Measurements from ENCODE around the gene GALNT14.

GALNT14 gene

DNA sequence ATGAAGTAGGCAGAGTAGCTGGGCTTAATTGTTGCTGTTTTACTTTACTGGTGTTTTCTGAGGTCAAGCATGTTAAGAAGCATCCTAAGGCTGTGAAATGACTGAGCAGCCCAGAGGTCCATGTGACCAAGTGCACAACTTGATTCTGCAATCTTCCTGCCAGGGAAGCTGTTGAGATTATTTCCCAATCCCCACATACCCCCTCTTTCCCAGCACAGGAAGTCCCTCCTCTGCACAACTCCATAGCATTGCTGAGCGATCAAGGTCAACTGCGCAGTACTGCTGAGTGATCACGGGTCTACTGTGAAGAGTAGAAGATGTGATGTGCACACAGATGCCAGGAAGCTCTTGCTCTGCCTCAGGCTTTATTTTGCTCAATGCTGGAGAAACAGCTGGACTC lies 105.8 kb downstream of the GALNT14 start:
- H3K27ac ChIP-seq = no peak overlapping the region
- H3K4me3 ChIP-seq (ENCODE audit: low read depth, low read length) = no peak overlapping the region

DNA sequence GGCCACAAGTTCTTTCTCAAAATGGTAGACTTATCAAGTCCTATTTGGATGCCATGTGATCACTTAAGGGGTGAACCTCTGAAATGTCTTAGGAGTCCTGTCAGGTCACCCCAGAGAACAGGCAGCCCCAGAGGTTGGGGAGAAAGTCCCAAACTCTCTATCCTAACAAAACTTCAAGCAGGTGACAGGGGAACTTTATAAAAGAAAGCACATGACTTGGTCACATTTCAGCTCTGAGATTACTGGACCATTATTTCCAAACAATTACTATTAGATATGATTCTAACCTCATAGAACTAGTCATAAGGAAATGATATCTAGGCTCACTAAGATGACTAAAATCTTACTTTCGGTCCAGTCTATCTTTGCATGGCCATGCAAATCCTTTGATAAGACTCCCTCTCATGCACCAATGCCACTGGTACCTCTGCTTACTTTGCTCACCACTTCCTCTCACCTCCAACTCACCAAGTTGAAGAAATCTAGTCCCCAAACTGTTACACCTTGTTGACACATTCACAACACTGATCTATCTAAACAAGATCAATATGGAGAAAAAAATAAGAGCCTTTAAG lies 107.0 kb downstream of the GALNT14 start:
- no peaks in the 10 kb centered on the region for H3K79me2 ChIP-seq
- TF ChIP-seq, protein P1, sequence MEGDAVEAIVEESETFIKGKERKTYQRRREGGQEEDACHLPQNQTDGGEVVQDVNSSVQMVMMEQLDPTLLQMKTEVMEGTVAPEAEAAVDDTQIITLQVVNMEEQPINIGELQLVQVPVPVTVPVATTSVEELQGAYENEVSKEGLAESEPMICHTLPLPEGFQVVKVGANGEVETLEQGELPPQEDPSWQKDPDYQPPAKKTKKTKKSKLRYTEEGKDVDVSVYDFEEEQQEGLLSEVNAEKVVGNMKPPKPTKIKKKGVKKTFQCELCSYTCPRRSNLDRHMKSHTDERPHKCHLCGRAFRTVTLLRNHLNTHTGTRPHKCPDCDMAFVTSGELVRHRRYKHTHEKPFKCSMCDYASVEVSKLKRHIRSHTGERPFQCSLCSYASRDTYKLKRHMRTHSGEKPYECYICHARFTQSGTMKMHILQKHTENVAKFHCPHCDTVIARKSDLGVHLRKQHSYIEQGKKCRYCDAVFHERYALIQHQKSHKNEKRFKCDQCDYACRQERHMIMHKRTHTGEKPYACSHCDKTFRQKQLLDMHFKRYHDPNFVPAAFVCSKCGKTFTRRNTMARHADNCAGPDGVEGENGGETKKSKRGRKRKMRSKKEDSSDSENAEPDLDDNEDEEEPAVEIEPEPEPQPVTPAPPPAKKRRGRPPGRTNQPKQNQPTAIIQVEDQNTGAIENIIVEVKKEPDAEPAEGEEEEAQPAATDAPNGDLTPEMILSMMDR (IDR thresholded peaks at IDR 0.05) = no peak

More for the DNA sequence above, 105.8 kb downstream of the GALNT14 start:
- peaks cover 2% of the 10 kb centered on the region for H3K9me3 ChIP-seq (ENCODE audit: control insufficient read depth, low read length)
- no peak overlapping the region for H3K4me2 ChIP-seq (ENCODE audit: low read length)
- H3K79me2 ChIP-seq = no peaks in the 10 kb centered on the region
- no peaks in the 10 kb centered on the region for H3K36me3 ChIP-seq (ENCODE audit: control insufficient read depth, insufficient read depth, low read length)
- H3K27me3 ChIP-seq (ENCODE audit: control insufficient read depth, insufficient read depth, low read length) = no peaks in the 10 kb centered on the region
- TF ChIP-seq, protein P1 (IDR thresholded peaks at IDR 0.05) = no peak
- no peak overlapping the region for H2AFZ ChIP-seq
- H3K4me1 ChIP-seq = no peaks in the 10 kb centered on the region
- H3K9ac ChIP-seq = no peak overlapping the region

DNA sequence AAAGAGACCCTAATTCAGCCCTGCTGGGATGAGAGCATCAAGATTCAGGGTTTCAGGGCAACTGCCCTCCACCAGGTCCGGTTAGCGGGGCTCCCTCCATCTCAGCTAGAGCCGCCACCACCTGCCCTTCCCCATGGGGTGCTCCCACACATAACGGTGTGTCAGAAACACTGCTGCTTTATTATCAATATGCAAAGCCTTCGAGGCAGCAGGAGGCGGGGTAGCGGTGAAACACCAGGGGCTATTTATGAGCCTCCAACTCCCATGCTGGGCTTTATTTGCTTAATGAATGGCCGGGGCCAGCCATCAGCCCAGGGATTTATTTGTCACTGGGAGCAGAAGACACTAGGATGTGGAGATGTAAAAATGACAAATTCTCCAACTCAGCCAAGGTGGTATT lies 109.8 kb downstream of the GALNT14 start:
- Histone ChIP-seq H3K4me1 (no peaks in the 10 kb centered on the region), H2AFZ (no peak overlapping the region), H3K27me3 (ENCODE audit: control insufficient read depth, insufficient read depth, low read length) (no peaks in the 10 kb centered on the region), H3K36me3 (ENCODE audit: control insufficient read depth, insufficient read depth, low read length) (no peaks in the 10 kb centered on the region), H3K79me2 (no peaks in the 10 kb centered on the region), H3K9ac (no peak overlapping the region), H3K4me2 (ENCODE audit: low read length) (no peak overlapping the region), H3K27ac (no peak overlapping the region), H3K9me3 (ENCODE audit: control insufficient read depth, low read length) (no peaks in the 10 kb centered on the region), H3K4me3 (ENCODE audit: low read depth, low read length) (no peak overlapping the region)
- TF ChIP-seq, protein P1 (IDR thresholded peaks at IDR 0.05) = no peak

More for the DNA sequence above, 107.0 kb downstream of the GALNT14 start:
- Histone ChIP-seq H2AFZ (no peak overlapping the region), H3K36me3 (ENCODE audit: control insufficient read depth, insufficient read depth, low read length) (no peaks in the 10 kb centered on the region), H3K4me2 (ENCODE audit: low read length) (no peak overlapping the region), H3K27ac (no peak overlapping the region), H3K9me3 (ENCODE audit: control insufficient read depth, low read length) (peaks cover 2% of the 10 kb centered on the region), H3K4me3 (ENCODE audit: low read depth, low read length) (no peak overlapping the region), H3K27me3 (ENCODE audit: control insufficient read depth, insufficient read depth, low read length) (no peaks in the 10 kb centered on the region), H3K9ac (no peak overlapping the region), H3K4me1 (no peaks in the 10 kb centered on the region)

DNA sequence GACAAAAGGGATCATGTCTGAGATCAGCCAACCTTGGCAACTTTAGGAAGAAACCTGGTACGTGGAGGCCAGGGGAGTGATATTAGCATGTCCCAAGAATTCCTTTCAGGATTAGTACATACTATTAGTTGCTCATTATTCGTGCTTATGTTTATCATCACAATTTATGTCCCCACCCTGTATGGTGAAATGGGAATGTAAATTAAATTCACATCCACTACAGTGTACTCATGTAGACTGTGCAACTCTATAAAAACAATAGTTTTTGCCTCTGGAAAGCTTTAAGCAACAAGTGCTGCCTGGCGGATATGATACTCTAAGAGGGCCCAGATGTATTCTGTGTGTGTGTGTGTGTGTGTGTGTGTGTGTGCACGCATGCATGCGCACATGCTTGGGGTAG lies 110.7 kb downstream of the GALNT14 start:
- TF ChIP-seq, protein P1 (IDR thresholded peaks at IDR 0.05) = no peak
- H2AFZ ChIP-seq = no peak overlapping the region
- no peaks in the 10 kb centered on the region for H3K79me2 ChIP-seq
- no peaks in the 10 kb centered on the region for H3K4me1 ChIP-seq
- H3K36me3 ChIP-seq (ENCODE audit: control insufficient read depth, insufficient read depth, low read length) = no peaks in the 10 kb centered on the region
- H3K9me3 ChIP-seq (ENCODE audit: control insufficient read depth, low read length) = no peaks in the 10 kb centered on the region
- H3K27ac ChIP-seq = no peak overlapping the region
- H3K9ac ChIP-seq = no peak overlapping the region
- H3K4me2 ChIP-seq (ENCODE audit: low read length) = no peak overlapping the region
- no peaks in the 10 kb centered on the region for H3K27me3 ChIP-seq (ENCODE audit: control insufficient read depth, insufficient read depth, low read length)
- H3K4me3 ChIP-seq (ENCODE audit: low read depth, low read length) = no peak overlapping the region

DNA sequence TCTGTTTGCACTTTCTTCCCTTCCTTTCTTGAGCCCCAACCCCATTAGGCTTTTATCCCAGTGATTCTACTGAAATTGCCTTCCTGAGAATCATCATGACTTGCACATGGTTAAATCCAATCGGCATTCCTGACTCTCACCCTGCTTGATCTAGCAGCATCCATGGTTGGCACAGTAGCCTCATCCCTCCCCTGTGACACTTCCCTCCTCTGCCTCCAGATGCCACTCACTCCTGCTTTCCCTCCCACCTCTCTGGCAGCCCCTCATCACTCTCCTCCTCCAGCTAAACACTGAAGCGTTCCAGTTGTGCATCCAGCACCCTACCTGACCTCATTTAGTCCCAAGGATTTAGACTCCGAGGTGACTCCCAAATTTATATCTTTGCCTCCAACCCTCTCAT lies 114.7 kb downstream of the GALNT14 start:
- no peaks in the 10 kb centered on the region for H3K36me3 ChIP-seq (ENCODE audit: control insufficient read depth, insufficient read depth, low read length)
- H3K9ac ChIP-seq = no peak overlapping the region
- TF ChIP-seq, protein P1 (IDR thresholded peaks at IDR 0.05) = no peak
- H2AFZ ChIP-seq = no peak overlapping the region
- no peak overlapping the region for H3K27ac ChIP-seq
- H3K79me2 ChIP-seq = no peaks in the 10 kb centered on the region
- H3K9me3 ChIP-seq (ENCODE audit: control insufficient read depth, low read length) = no peaks in the 10 kb centered on the region
- no peaks in the 10 kb centered on the region for H3K27me3 ChIP-seq (ENCODE audit: control insufficient read depth, insufficient read depth, low read length)
- no peak overlapping the region for H3K4me2 ChIP-seq (ENCODE audit: low read length)
- no peak overlapping the region for H3K4me3 ChIP-seq (ENCODE audit: low read depth, low read length)
- no peaks in the 10 kb centered on the region for H3K4me1 ChIP-seq

All from parathyroid adenoma (tissue), 2 donors.